HG03354 (cell line): ENCODE measurements around the gene NTM.

ENCODE experiments used
- ATAC-seq: cut with Tn5 transposase; IDR thresholded peaks from one replicate; pipeline ENCODE4 v1.9.1; 2021; ENCODE audit warnings: mild to moderate bottlenecking; ENCODE audit not compliant: unreplicated experiment, poor library complexity, severe bottlenecking

NTM gene

GRCh38 chr11:132122735-132123134 lies 752.3 kb downstream of the NTM start:
- no peak for ATAC-seq

- ATAC-seq: no peak
Measured at GRCh38 chr11:132123449-132123848, 753.0 kb downstream of the NTM start.

GRCh38 chr11:132123854-132124835 lies 753.7 kb downstream of the NTM start:
- no peak for ATAC-seq

DNA sequence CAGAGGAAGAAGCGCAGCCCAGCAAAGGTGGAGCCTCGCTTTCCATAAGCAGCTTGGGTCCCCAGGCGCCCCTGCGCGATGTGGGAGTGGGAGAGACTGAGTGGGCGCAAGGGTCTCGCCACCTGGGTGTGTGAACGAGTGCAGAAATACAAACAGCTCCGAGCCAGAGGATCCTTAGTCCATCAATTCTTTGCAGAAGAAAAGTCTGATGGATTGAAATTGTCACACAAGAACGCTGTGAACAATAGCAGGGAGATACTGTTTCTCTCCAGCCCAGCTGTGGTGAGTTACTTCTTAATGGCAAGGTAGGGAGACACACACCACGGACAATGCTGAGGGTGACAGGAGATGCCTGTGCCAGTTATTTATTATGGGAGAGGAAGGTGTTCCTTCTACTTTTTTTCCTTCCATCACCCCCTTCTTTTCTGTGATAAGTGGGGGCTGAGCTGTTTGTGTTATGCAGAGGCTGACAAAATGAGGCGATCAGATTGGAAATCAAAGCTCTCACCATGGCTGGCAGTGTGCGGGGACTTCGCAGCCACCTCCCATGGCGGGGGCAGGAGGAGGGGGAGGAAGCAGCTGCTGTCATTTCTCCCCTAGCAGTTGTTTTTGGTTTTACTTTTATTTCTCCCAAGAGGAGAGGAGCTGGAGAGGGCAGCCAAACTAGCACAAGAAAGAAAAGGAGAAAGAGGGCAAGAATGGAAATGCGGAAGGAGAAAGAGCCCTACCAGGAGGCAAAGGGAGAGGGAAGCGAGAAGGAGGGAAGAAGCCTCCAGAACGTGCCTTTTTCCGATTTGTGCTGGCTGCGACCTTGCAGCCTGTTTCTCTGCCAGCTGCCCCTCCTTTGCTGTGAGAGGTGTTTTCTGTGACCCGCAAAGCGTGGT lies 755.8 kb downstream of the NTM start:
- peak; percentile 51 for ATAC-seq

- ATAC-seq: no peak
Measured at GRCh38 chr11:132126973-132127899, 756.8 kb downstream of the NTM start.

DNA sequence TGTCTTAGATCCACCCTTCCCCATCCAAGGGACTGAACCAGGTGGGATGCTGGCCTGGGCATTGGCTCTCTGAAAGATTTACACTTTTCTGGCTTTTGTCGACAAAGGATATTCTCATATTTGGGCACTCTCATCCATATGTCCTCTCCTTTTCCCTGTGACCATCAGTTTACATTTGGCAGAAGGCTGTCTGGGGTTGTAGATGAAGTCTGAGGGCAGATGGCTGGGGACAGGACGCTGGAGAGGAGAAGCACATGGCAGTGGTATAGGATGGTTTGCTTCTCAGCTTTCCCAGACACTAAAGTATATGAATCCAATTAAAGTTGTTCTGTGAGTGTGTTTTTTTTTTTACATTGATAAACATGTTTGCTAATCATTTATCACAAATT lies 757.5 kb downstream of the NTM start:
- no peak for ATAC-seq

DNA sequence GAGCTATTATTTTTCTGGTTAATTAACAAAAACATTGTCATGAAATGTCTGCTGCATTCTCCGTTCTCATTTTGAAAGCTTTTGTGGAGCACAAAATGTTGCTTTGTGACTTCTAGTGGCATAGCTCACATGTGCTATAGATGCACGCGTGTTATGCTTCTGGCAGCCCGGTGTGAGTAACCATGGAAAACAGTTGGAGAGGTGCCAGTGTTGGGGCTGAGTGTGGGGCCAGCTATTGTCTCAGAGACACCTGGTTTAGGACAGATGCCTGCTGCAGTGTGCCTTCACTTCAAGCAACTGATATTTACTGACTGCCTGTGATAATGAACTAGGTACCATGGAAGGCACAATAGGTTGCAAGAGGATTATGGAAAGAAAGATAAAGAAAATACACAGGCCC lies 760.6 kb downstream of the NTM start:
- ATAC-seq: no peak

DNA sequence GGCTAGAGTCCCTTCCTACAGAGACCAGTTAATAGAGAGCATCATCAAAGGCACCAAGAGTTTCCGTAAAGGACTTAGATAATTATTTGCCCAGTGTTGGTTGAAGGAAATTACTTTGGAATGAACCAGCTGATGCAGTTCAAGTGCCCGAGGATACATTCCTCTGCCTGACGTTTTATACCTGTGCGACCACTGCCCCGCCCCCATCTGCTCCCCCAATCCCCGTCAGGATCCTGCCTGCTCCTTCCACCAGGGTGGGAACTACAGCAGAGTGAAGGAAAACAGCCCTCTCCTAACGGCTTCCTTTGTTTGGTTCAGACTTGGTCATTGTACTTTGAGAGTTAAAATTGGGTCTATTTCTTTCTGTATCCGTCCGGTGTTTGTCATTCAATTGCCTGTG lies 761.5 kb downstream of the NTM start:
- no peak for ATAC-seq

DNA sequence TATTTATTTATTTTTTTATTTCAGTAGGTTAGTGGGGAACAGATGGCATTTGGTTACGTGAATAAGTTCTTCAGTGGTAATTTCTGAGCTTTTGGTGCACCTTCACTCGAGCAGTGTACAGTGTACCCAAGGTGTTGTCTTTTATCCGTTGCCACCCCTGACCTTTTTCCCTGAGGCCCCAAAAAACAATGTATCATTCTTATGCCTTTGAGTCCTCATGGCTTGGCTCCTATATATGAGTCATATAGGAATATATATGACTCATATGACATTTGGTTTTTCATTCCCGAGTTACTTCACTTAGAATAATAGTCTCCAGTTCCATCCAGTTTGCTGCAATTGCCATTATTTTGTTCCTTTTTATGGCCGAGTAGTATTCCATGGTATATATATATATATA lies 763.9 kb downstream of the NTM start:
- ATAC-seq: no peak

GRCh38 chr11:132137289-132137980 lies 767.0 kb downstream of the NTM start:
- ATAC-seq: no peak

DNA sequence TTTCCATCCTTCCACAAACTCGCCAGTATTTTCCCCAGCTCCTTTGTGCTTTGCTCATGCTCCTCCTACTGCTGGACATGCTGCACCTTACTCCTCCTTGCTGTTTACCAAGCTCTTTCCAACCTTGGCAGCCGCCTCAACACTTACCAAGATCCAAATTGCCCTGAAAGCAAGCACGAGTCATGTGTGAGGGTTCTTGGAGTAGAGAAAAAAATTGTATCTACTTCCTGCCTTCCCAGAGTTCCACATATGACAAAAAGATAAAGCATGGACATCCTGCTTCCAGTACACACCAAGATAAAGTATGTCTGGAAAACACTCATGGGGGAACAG lies 767.5 kb downstream of the NTM start:
- ATAC-seq: no peak

DNA sequence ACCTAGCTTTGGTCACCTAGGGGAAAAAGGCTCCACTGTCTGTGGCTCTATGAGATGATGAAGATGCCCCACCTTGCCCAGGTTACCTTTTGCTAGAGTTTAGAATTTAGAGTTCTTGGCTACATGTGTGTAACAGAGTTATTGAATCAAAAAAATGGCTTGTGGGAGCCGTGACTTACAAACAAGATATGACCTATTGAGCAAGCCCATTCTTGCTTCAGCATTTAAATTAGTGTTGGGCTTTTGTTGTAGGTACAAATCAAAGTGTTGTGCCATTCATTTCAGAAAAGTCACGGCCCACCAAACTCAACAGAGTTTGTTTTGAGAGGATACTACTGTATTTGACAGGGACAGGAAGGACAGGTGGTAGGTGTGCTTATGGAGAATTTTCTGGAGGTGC lies 768.8 kb downstream of the NTM start:
- no peak for ATAC-seq

DNA sequence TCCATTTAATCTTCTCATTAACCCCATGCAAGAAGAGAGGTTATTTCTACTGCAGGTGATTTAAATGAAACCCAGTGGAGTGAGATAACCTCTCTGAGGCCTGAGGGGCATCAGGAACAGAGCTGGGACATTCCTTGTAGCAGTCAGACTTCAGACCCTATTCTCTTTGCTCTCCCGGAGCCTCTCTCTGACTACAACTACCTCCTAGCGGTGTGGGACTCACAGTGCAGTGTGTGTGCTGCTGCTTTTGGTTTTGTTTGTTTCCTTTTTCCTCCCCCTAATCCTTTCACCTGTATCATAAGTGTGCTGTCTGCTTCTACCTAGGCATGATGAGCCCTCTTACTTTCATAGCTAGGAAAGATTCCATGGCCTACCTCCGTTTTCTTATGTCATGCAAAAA lies 769.6 kb downstream of the NTM start:
- no peak for ATAC-seq

DNA sequence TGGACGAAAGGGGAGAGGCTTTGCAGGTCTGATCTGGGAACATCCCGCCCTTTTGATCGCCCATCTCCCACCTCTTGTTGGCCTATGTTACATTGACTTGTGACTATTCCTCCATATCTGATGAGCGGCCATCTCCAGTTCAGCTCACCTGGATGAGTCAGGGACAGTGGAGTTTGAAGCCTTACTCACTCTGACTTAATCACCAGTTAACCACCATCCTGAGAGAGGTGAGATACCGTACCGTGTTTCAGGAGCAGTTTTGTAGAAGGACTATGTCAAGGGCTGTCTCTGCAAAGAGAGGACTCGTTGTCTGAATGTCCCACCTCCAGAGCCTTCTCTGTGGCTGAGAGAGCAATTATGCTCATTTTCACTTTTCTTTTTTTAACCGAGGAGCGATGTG lies 771.7 kb downstream of the NTM start:
- ATAC-seq: no peak

- no peak for ATAC-seq
Measured at GRCh38 chr11:132142554-132142953, 772.1 kb downstream of the NTM start.

- no peak for ATAC-seq
Measured at GRCh38 chr11:132147464-132147863, 777.0 kb downstream of the NTM start.

DNA sequence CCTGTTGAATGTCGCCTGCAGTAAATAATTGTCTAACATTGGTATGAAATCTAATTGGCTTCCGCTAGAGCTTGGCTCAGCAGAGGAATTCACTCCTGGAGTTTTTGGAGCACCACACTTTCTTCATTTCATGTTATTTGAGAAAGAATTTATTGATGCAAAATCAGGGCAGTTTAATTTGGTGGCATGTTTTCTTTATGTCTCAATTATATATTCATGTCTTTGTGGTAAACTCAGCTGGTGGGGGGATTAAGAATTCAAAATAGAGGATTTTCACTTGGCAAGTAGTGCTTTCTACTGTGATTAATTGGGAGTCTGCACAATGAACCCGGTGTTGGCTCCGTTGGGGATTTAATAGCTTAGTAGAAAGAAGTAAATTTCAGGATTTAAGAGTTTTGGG lies 784.4 kb downstream of the NTM start:
- no peak for ATAC-seq

DNA sequence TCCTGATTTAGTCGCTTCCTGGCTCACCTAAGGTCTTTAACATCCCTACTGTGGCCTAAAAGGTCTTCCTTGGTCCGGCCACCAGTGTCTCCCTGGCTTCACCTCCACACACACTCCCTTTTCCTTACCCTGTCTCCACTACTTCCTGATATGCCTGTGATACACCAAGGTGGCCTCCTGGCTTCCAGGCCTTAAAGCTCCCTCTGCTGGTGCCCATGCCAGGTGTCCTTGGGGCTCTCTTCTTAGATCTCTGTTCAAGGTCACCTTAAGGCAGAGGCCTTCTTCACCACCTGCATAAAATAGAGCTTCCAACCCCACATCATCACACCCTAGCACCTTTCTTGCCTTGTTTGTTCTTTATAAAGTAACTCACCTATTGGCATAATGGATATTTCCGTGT lies 787.7 kb downstream of the NTM start:
- no peak for ATAC-seq

- ATAC-seq: no peak
Measured at GRCh38 chr11:132158696-132159095, 788.3 kb downstream of the NTM start.
